ENCODE data around the gene RSRC1. TPM values are rescaled to one million over a fixed set of nuclear protein-coding genes. Genes with fewer than 3 reads are reported as not detected.

Gene RSRC1
- total and polyA plus RNA-seq, 2 of the 8 experiments (the other 6 are each of a cell fraction or from before 2014, with no cell fraction given) = 2.0 to 27.9 TPM

GRCh38 chr3:158369279-158369678 is 259.4 kb downstream of the RSRC1 start:
- H2AK5ac ChIP-seq (ENCODE audit: low read depth, low read length) = no peak overlapping the region
- no peak for DNase-seq (ENCODE audit: low read depth in 1 of 2, low spot score in 2 of 2)
- no peak for TF ChIP-seq SRF (IDR thresholded peaks at IDR 0.05; ENCODE audit: low read depth, low read length)
- no peak for TF ChIP-seq POLR2AphosphoS5 (IDR thresholded peaks at IDR 0.05; ENCODE audit: low read depth, low read length)
- TF ChIP-seq RFX5 (IDR thresholded peaks at IDR 0.05; ENCODE audit: borderline replicate concordance, low read depth, low read length) = no peak
- no peak for TF ChIP-seq SUZ12 (IDR thresholded peaks at IDR 0.05; ENCODE audit: low read length)
- no peak for TF ChIP-seq GTF2F1 (IDR thresholded peaks at IDR 0.05; ENCODE audit: borderline replicate concordance, low read depth, low read length)
- TF ChIP-seq MAX (IDR thresholded peaks at IDR 0.05) = no peak
- no peak for TF ChIP-seq RNF2 (IDR thresholded peaks at IDR 0.05; ENCODE audit: borderline replicate concordance, low read depth, low read length, missing control alignments, poor library complexity, severe bottlenecking)
- TF ChIP-seq CEBPB (IDR thresholded peaks at IDR 0.05; ENCODE audit: low read depth, low read length) = no peak
- no peak for TF ChIP-seq CHD1 (IDR thresholded peaks at IDR 0.05; ENCODE audit: low read depth, low read length)

More at GRCh38 chr3:158369279-158369678, 259.4 kb downstream of the RSRC1 start:
- Histone ChIP-seq H2BK20ac (ENCODE audit: low read length) (no peak overlapping the region), H3K4me1 (replicated peaks in 1 of 4; ENCODE audit: control insufficient read depth in 3 of 4, insufficient read depth in 4 of 4, low read length in 3 of 4) (no peaks in the 10 kb centered on the region), H2AFZ (ENCODE audit: low read length) (no peak overlapping the region), H3K56ac (replicated peaks; ENCODE audit: insufficient read length, low read depth, low read length) (no peak overlapping the region), H3K27me3 (replicated peaks in 1 of 4; ENCODE audit: control insufficient read depth in 3 of 4, extremely low read depth in 1 of 4, insufficient read depth in 3 of 4, low read length in 3 of 4) (no peaks in the 10 kb centered on the region), H2BK5ac (ENCODE audit: low read depth, low read length) (no peak overlapping the region), H4K20me1 (replicated peaks in 1 of 2; ENCODE audit: control insufficient read depth in 1 of 2, insufficient read depth in 2 of 2, low read length in 2 of 2) (peaks cover 0 to 2% of the 10 kb centered on the region in 2 experiments), H3K23ac (ENCODE audit: insufficient read length) (no peak overlapping the region), H3K23me2 (ENCODE audit: low read depth, low read length) (no peaks in the 10 kb centered on the region), H3K36me3 (ENCODE audit: control insufficient read depth in 2 of 4, insufficient read depth in 4 of 4, low read length in 3 of 4) (no peaks in the 10 kb centered on the region), H3K4me3 (ENCODE audit: extremely low read depth in 1 of 4, insufficient read depth in 2 of 4, low read depth in 3 of 4, low read length in 4 of 4) (no peak overlapping the region), H4K8ac (ENCODE audit: extremely low read depth, insufficient read depth, low read length) (no peak overlapping the region), H3K18ac (ENCODE audit: extremely low read depth, low read length) (no peak overlapping the region), H3K4ac (replicated peaks; ENCODE audit: insufficient read length, low read depth, low read length) (no peak overlapping the region), H2BK120ac (replicated peaks; ENCODE audit: low read depth, low read length) (no peak overlapping the region), H3K4me2 (ENCODE audit: insufficient read depth in 1 of 2, low read depth in 2 of 2, low read length in 2 of 2) (no peak overlapping the region), H2BK12ac (ENCODE audit: low read depth, low read length) (no peak overlapping the region), H4K91ac (replicated peaks; ENCODE audit: insufficient read length, low read length) (no peak overlapping the region), H3K9ac (replicated peaks in 1 of 4; ENCODE audit: extremely low read depth in 1 of 4, low read depth in 3 of 4, low read length in 3 of 4) (no peak overlapping the region), H4K5ac (ENCODE audit: insufficient read length, low read depth, low read length) (no peak overlapping the region), H2BK15ac (ENCODE audit: low read length) (no peak overlapping the region), H3K79me2 (ENCODE audit: control insufficient read depth in 1 of 2, insufficient read depth in 2 of 2, low read length in 2 of 2) (no peaks in the 10 kb centered on the region), H3K27ac (ENCODE audit: low read depth, low read length) (no peak overlapping the region), H3K79me1 (ENCODE audit: low read depth, low read length) (no peaks in the 10 kb centered on the region), H3K9me3 (ENCODE audit: insufficient read depth in 2 of 2, low read depth in 1 of 2, low read length in 1 of 2) (no peaks in the 10 kb centered on the region), H3K14ac (ENCODE audit: insufficient read length) (no peak overlapping the region)
- FAIRE-seq = no peak
- CTCF ChIA-PET (ENCODE audit: partially characterized antibody) = no interaction called here
- POLR2A ChIA-PET (ENCODE audit: partially characterized antibody) = no interaction called here
- 100% methylated on average over 1 of the region's 1 CpG; no CpG with 5 or more reads in 1 of the 2 experiments for WGBS, 2 experiments (ENCODE audit: extremely low coverage in 1 of 2, insufficient coverage in 1 of 2, insufficient read length in 1 of 2, insufficient replicate concordance in 2 of 2, low coverage in 1 of 2, low lambda C conversion rate in 2 of 2, missing lambda C conversion rate in 1 of 2)

All from H1 (cell line).